NCI-H128 (cell line): ENCODE measurements around the gene ASPG.

Source experiments
- DNase-seq: peaks from one replicate; lab custom pipeline; 2025; ENCODE audit not compliant: unreplicated experiment; lab: John Stamatoyannopoulos, UW

Gene ASPG

DNA sequence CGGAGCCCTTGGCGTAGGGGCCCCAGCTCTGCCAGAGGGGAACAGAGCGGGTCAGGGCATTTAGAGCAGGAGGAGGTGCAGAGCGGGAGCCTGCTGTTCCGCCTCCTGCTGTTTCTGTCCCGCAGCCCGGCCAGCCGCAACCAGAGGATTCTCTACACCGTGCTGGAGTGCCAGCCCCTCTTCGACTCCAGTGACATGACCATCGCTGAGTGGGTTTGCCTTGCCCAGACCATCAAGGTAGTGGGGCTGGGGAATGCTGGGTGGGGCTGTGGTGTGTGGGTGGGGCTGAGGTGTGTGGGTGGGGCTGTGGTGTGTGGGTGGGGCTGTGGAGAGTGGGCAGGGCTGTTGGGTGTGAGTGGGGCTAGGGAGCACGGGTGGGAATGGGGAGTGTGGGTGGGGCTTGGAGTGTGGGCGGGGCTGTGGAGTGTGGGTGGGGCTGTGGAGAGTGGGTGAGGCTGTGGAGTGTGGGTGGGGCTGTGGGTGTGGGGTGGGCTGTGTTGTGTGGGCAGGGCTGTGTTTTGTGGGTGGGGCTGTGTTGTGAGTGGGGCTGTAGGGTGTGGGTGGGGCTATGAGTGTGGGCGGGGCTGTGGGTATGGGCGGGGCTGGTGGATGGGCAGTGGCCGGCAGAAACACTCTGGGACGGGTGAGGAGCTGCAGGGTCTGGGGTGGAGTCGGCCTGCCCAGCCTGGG, 8.0 kb downstream of the ASPG start:
- DNase-seq: no peak

DNA sequence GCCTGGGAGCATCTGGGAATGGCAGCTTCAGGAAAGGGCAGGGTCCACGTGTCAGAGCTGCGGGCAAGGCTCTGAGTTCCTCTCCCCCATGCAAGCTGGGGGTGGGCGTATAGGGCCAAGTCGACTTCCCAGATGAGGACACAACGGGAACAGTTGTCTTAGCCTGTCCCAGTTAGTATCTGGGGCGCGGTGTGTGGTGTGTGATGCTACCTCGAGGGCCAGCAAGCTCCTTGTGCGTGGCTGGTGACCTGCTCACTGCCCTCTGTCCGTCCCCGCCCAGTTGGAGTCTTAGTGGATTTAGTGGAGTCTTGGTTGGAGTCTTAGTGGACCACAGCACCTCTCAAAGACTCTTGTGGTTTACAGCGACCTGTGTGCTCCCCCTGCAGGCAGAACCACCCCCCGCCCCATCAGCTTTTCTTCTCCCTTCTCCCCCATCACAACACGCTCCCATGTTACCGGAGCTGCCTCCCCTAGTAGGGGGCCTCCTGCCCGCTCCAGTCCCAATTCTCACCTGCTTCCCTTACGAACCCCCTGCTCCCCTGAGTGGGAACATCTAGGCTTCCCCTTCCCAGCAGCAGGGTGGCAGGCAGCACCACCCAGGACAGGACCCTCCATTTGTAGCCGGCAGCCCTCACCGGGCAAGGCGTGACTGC, 8.7 kb downstream of the ASPG start:
- no peak for DNase-seq

DNA sequence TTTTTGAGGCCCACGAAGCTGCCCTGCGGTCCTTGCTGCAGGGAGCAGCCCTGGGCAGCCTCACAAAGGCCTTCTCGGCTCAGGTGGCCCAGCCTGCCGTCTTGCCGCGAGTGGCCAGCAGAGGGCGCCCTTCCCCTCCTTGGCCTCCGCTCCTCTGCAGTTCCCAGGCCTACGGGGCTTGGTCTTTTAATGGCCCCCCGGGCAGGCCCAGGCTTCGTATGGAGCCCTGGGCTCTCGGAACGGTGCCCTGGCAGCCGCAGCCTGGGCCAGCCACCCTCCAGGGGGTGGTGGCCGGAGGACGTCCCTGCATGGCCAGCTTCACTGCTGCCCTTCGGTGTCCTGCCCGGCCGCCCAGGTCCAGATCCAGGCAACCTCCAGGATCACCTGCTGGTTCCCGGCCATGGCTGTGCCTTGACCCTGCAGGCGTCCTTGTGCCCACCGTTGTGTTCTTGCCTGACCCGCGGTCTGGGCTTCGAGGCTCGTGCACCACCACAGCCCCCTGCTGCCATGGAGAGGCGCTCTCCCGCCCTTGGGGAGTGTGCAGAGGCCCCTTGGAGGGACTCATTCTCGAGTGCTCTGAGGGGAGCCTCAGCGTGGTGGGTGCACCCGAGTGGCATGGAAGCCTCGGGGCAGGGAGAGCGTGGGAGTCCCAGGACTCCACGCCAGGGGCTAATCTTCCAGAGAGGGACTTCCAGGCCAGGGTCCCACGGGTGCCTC, 9.4 kb downstream of the ASPG start:
- DNase-seq: peak; percentile 58

DNA sequence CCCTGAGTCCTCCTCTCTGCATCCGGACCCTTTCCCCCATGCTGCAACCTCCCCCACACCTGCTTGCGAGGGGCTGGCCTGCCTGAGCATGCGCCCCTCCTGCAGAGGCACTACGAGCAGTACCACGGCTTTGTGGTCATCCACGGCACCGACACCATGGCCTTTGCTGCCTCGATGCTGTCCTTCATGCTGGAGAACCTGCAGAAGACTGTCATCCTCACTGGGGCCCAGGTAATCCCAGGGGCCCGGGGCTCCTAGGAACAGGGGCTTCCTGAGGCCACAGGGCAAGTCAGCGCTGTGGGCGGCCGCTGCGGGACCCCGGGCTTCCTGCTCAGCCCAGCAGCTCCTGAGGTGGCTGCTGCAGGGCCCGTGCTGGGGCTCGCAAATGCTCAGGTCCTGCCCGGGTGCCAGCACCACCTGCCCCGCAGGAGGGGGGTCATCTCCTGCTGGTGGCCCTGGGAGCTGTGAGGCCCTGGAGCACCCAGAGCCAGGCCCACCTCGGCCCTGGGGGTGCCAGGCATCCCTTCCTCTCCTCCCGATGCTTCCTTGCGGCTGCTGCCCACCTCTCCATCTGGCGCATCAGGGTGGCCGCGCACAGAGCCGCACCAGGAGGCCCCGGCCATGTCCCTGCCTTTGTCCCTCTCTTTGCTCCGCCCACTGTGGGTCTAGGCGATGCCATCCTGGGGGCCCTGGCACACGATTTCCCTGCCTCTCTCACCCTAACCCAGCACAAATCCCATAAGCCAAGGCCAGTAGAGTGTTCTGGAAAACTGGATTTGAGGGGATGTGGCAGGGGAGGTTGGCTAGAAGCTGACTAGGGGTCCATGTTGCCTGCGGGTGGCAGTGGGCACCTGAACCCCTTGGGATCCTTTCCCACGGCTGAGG, 10.2 kb downstream of the ASPG start:
- no peak for DNase-seq

GRCh38 chr14:104096318-104096717, 10.8 kb downstream of the ASPG start:
- DNase-seq: no peak

- DNase-seq: no peak
These were observed 11.5 kb downstream of the ASPG start for GRCh38 chr14:104096751-104097700.

GRCh38 chr14:104098272-104099095, 13.0 kb downstream of the ASPG start:
- DNase-seq: no peak

GRCh38 chr14:104099096-104100041, 13.9 kb downstream of the ASPG start:
- DNase-seq: no peak

- DNase-seq: no peak
These were observed 14.9 kb downstream of the ASPG start for GRCh38 chr14:104100171-104101085.

DNA sequence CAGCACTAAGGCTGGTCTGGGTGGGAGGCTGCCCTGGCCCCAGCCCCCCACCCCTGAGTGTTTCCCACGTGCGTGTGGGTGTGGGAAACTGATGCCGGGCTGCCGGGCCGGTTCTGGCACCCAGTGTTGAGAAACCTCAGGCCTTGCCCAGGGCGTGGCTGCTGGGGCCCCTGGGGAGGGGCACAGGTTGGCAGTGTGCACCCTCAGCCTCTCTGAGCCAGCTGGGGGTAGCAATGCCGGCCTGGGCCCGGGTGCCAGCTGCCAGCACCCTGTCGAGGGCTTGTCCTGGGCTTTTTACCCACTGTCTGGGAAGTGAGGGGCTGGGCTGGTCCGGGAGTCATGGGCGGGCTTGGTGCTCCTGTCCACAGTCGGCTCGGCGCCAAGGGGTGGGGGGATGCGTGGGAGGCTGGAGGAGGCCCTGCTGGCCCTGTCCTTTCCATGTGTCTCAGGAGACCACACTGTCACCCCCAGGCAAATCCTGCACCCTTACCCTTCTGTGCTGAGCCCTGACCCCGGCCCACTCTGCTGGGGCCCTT, 15.7 kb downstream of the ASPG start:
- DNase-seq: no peak

DNA sequence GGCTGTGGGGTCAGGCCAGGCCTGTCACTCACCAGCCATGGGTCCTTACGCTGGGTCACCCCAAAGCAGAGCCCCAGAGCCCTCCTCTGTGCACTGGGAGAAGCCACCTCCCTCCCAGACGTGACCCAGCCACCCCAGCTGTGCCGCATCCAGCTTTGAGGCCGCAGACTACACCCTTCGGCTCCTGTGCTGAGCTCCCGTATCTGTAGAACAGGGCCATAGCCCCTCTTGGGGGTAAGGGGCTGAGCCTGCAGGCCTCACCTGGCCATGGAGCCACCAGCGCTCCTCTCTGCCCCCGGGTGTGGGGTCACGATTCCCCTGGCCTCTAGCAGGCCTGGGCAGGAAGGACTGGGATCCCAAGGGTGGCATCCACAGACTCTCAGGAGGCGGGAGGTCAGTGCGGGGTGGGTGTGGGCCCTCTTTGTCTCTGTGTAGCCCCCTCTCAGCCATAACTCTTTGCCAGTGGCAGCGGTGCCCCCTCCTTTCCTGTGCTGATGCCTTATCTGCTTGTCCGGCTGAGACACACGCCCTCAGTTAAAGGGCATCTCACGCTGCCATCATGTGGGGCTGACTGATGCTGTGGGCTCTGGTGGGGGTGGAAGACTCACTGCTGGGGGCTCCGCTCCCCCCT, 16.3 kb downstream of the ASPG start:
- DNase-seq: no peak

- no peak for DNase-seq
These were observed 16.9 kb downstream of the ASPG start for GRCh38 chr14:104102282-104102914.

- DNase-seq: no peak
These were observed 17.6 kb downstream of the ASPG start for GRCh38 chr14:104103061-104103445.

- DNase-seq: no peak
These were observed 18.1 kb downstream of the ASPG start for GRCh38 chr14:104103446-104104075.

- no peak for DNase-seq
These were observed 18.8 kb downstream of the ASPG start for GRCh38 chr14:104104076-104104901.
